Astrocyte (in vitro differentiated cells and primary cell): ENCODE measurements around the gene HOXC9. TPM values are rescaled to one million over a fixed set of nuclear protein-coding genes. Genes with fewer than 3 reads are reported as not detected.

ENCODE experiments used
- DNase-seq: peaks from one replicate; pipeline ENCODE4 v3.0.0-alpha.2; 2010; ENCODE audit warnings: low read depth
- FAIRE-seq: peaks from 2 replicates; lab custom pipeline; 2011; peaks lifted over from hg19 to GRCh38; lab: Jason Lieb, UNC
- H2AFZ ChIP-seq: 2 replicates; pipeline ENCODE4 v1.6.0; 2012; ENCODE audit warnings: low read depth, low read length, inconsistent platforms
- H3K27ac ChIP-seq: 2 replicates; pipeline ENCODE4 v1.5.1; 2011; ENCODE audit warnings: low read depth, low read length, inconsistent platforms
- H3K27me3 ChIP-seq: 2 replicates; pipeline ENCODE4 v1.6.0; 2011; ENCODE audit warnings: low read length, inconsistent platforms; ENCODE audit not compliant: insufficient read depth
- H3K36me3 ChIP-seq: 2 replicates; pipeline ENCODE4 v1.5.1; 2011; ENCODE audit warnings: low read length, inconsistent platforms; ENCODE audit not compliant: insufficient read depth
- H3K4me1 ChIP-seq: 2 replicates; pipeline ENCODE4 v1.5.1; 2011; ENCODE audit warnings: low read length, inconsistent platforms; ENCODE audit not compliant: insufficient read depth
- H3K4me2 ChIP-seq: 2 replicates; pipeline ENCODE4 v1.6.0; 2012; ENCODE audit warnings: low read length, inconsistent platforms
- H3K4me3 ChIP-seq: 2 replicates; pipeline ENCODE4 v1.5.1; 2011; ENCODE audit warnings: low read depth, mild to moderate bottlenecking, low read length, inconsistent platforms; ENCODE audit not compliant: insufficient read depth
- H3K79me2 ChIP-seq: 2 replicates; pipeline ENCODE4 v1.6.0; 2012; ENCODE audit warnings: mild to moderate bottlenecking, low read length, inconsistent platforms; ENCODE audit not compliant: insufficient read depth
- H3K9ac ChIP-seq: 2 replicates; pipeline ENCODE4 v1.6.0; 2012; ENCODE audit warnings: mild to moderate bottlenecking, low read length, inconsistent platforms
- H3K9me3 ChIP-seq: 2 replicates; pipeline ENCODE4 v1.5.1; 2012; ENCODE audit warnings: low read depth, mild to moderate bottlenecking, low read length, inconsistent platforms; ENCODE audit not compliant: insufficient read depth
- H4K20me1 ChIP-seq: 2 replicates; pipeline ENCODE4 v1.6.0; 2012; ENCODE audit warnings: low read length, inconsistent platforms; ENCODE audit not compliant: insufficient read depth
- H3K27ac Mint-ChIP-seq: one replicate; pipeline ENCODE4 v1.8.0; 2021; ENCODE audit warnings: mild to moderate bottlenecking, mixed read lengths; ENCODE audit not compliant: unreplicated experiment
- H3K27me3 Mint-ChIP-seq: one replicate; pipeline ENCODE4 v1.8.0; 2021; ENCODE audit warnings: low read depth, mixed read lengths; ENCODE audit not compliant: unreplicated experiment
- H3K36me3 Mint-ChIP-seq: one replicate; pipeline ENCODE4 v1.8.0; 2021; ENCODE audit warnings: low read depth, mixed read lengths; ENCODE audit not compliant: unreplicated experiment
- H3K4me1 Mint-ChIP-seq: one replicate; pipeline ENCODE4 v1.8.0; 2021; ENCODE audit warnings: low read depth, mixed read lengths; ENCODE audit not compliant: unreplicated experiment
- H3K4me3 Mint-ChIP-seq: one replicate; pipeline ENCODE4 v1.8.0; 2021; ENCODE audit warnings: mild to moderate bottlenecking, moderate library complexity, mixed read lengths; ENCODE audit not compliant: unreplicated experiment
- H3K9me3 Mint-ChIP-seq: one replicate; pipeline ENCODE4 v1.8.0; 2021; ENCODE audit warnings: mild to moderate bottlenecking, mixed read lengths; ENCODE audit not compliant: unreplicated experiment
- EZH2 ChIP-seq: IDR thresholded peaks from 2 replicates; pipeline ENCODE4 v1.6.1; 2012; ENCODE audit warnings: mild to moderate bottlenecking, low read length, inconsistent platforms; ENCODE audit not compliant: insufficient read depth
- total RNA-seq: library from RNA; stranded (reverse); gene quantifications from 2 replicates; pipeline ENCODE4 v1.2.1, GENCODE V29; 2021
- TF ChIP-seq, protein P1 (sequence below): IDR thresholded peaks from 2 replicates; pipeline ENCODE4 v1.5.1; 2011; ENCODE audit warnings: low read depth, mild to moderate bottlenecking, inconsistent platforms, low read length, moderate library complexity; ENCODE audit not compliant: insufficient read depth

Gene HOXC9
- total RNA-seq, 1 donor from 2014 or later: not detected

DNA sequence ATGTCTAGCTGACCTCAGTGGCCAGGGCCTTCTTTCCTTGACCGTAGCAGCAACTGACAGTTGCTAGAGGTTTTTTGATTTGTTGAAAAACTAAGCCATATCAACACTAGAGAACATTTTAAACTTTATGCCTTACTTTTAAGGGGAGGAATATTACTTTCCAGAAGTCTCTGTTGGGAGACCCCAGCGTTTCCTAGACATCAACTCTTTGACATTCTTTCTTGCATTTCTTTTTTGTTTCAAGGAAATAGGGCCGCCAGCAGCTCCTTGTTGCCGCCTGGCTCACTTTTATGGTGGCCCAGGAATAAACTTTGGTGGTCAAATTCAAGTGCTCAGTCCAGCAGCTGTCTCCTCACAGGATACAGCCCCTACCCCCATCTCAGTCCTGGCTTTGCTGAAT is 29.5 kb upstream of the HOXC9 start:
- H3K36me3 ChIP-seq: no peaks in the 10 kb centered on the region
- DNase-seq (no peak), FAIRE-seq (no peak)
- no peak overlapping the region for H2AFZ ChIP-seq
- no peaks in the 10 kb centered on the region for H3K4me1 ChIP-seq
- H3K4me3 ChIP-seq: no peak overlapping the region
- peaks cover 96% of the 10 kb centered on the region for H3K27me3 ChIP-seq
- H3K4me2 ChIP-seq: no peak overlapping the region
- H4K20me1 ChIP-seq: no peaks in the 10 kb centered on the region
- H3K27ac Mint-ChIP-seq: no peak overlapping the region
- TF ChIP-seq, protein P1, sequence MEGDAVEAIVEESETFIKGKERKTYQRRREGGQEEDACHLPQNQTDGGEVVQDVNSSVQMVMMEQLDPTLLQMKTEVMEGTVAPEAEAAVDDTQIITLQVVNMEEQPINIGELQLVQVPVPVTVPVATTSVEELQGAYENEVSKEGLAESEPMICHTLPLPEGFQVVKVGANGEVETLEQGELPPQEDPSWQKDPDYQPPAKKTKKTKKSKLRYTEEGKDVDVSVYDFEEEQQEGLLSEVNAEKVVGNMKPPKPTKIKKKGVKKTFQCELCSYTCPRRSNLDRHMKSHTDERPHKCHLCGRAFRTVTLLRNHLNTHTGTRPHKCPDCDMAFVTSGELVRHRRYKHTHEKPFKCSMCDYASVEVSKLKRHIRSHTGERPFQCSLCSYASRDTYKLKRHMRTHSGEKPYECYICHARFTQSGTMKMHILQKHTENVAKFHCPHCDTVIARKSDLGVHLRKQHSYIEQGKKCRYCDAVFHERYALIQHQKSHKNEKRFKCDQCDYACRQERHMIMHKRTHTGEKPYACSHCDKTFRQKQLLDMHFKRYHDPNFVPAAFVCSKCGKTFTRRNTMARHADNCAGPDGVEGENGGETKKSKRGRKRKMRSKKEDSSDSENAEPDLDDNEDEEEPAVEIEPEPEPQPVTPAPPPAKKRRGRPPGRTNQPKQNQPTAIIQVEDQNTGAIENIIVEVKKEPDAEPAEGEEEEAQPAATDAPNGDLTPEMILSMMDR: no peak
- TF ChIP-seq EZH2: peak; percentile 32
- no peak overlapping the region for H3K27ac ChIP-seq
- no peaks in the 10 kb centered on the region for H3K4me1 Mint-ChIP-seq
- H3K9me3 Mint-ChIP-seq: peaks cover 29% of the 10 kb centered on the region
- H3K9me3 ChIP-seq: peaks cover 5% of the 10 kb centered on the region
- H3K9ac ChIP-seq: no peak overlapping the region
- H3K36me3 Mint-ChIP-seq: no peaks in the 10 kb centered on the region
- peaks cover 87% of the 10 kb centered on the region for H3K27me3 Mint-ChIP-seq
- H3K4me3 Mint-ChIP-seq: no peak overlapping the region
- no peaks in the 10 kb centered on the region for H3K79me2 ChIP-seq

DNA sequence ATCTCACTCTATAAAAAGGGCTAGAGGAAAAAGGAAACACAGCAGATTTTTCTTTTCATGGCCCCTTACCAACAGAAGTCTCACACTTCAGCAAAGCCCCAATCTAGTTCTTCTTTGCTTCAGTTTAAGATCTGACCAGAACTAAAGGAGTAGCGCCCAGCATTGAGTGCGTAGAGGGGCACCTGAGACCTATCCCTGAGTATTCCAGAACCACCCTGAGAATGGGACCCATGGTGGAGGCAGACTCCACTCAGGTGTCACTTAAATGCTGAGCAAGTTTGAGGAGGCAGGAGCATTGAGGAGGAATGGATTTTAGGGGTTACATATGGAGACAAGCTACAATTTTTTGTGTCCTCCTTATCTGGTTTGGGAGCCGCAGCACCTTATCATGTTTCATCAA is 28.8 kb upstream of the HOXC9 start:
- no peak overlapping the region for H2AFZ ChIP-seq
- H3K27ac ChIP-seq: no peak overlapping the region
- no peaks in the 10 kb centered on the region for H4K20me1 ChIP-seq
- H3K36me3 ChIP-seq: no peaks in the 10 kb centered on the region
- H3K36me3 Mint-ChIP-seq: no peaks in the 10 kb centered on the region
- H3K4me1 Mint-ChIP-seq: no peaks in the 10 kb centered on the region
- DNase-seq (no peak), FAIRE-seq (no peak)
- H3K9me3 ChIP-seq: peaks cover 5% of the 10 kb centered on the region
- H3K27ac Mint-ChIP-seq: no peak overlapping the region
- no peaks in the 10 kb centered on the region for H3K79me2 ChIP-seq
- no peak overlapping the region for H3K4me2 ChIP-seq
- H3K4me3 Mint-ChIP-seq: no peak overlapping the region
- H3K27me3 ChIP-seq: peaks cover 96% of the 10 kb centered on the region
- TF ChIP-seq, protein P1: no peak
- no peak for TF ChIP-seq EZH2
- peaks cover 29% of the 10 kb centered on the region for H3K9me3 Mint-ChIP-seq
- no peak overlapping the region for H3K9ac ChIP-seq
- H3K4me3 ChIP-seq: no peak overlapping the region
- H3K4me1 ChIP-seq: no peaks in the 10 kb centered on the region
- peaks cover 87% of the 10 kb centered on the region for H3K27me3 Mint-ChIP-seq

DNA sequence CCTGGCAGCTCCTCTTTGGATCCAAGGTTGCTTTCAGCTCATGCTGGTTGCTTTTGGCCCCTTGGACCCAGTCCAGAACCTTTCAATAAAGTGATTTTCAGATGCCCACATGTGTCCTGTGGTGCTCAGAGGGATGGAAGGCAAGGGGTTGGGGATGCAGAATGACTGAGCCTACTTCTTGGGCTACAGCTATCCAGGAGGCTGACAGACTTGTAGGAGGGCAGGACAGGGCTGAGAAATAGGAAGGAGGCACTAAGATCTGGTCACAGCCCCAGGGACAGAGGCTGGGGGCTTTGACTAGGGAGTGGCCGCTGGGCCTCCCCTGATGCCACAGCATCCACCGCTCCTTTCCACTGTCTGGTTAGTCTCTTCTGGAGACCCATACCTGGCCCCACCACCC is 28.3 kb upstream of the HOXC9 start:
- Histone ChIP-seq H3K27ac (no peak overlapping the region), H3K9ac (no peak overlapping the region)

More for the DNA sequence above, 28.3 kb upstream of the HOXC9 start:
- Histone ChIP-seq H4K20me1 (no peaks in the 10 kb centered on the region), H3K4me1 (no peaks in the 10 kb centered on the region), H3K4me2 (no peak overlapping the region), H2AFZ (no peak overlapping the region), H3K79me2 (no peaks in the 10 kb centered on the region), H3K27me3 (peaks cover 96% of the 10 kb centered on the region), H3K36me3 (no peaks in the 10 kb centered on the region), H3K4me3 (no peak overlapping the region), H3K9me3 (peaks cover 5% of the 10 kb centered on the region)
- DNase-seq: no peak
- TF ChIP-seq EZH2: no peak
- TF ChIP-seq, protein P1: no peak
- Mint-ChIP-seq H3K4me3 (no peak overlapping the region), H3K9me3 (peaks cover 29% of the 10 kb centered on the region), H3K27me3 (peaks cover 86% of the 10 kb centered on the region), H3K27ac (no peak overlapping the region), H3K36me3 (no peaks in the 10 kb centered on the region), H3K4me1 (no peaks in the 10 kb centered on the region)
- FAIRE-seq: no peak
